C4-2B (cell line): ENCODE results near the gene GRK2.

Experiments used
- CTCF ChIP-seq: fragments of 450-650 bp; conservative IDR thresholded peaks from 2 replicates; pipeline ENCODE4 v1.5.1; 2017; ENCODE audit warnings: mild to moderate bottlenecking
- ZFX ChIP-seq: fragments of 450-650 bp; IDR thresholded peaks from 2 replicates; pipeline ENCODE4 v1.6.1; 2017

GRCh38 chr11:67268081-67268961, 2.0 kb downstream of the GRK2 start:
- TF ChIP-seq ZFX (no peak), CTCF (no peak)
